HFF-Myc (cell line): Measurements from ENCODE around the gene FOXO3.

Source experiments
- DNase-seq: peaks from one replicate; pipeline ENCODE4 v3.0.0-alpha.2; 2011; ENCODE audit warnings: low read depth; ENCODE audit errors: extremely low read depth
- H3K4me3 ChIP-seq: replicated peaks from 2 replicates; pipeline ENCODE4 v1.5.1; 2011; ENCODE audit warnings: low read depth, mild to moderate bottlenecking, control low read depth, low read length
- CTCF ChIP-seq: IDR thresholded peaks from 2 replicates; pipeline ENCODE4 v1.5.1; 2012; ENCODE audit warnings: mild to moderate bottlenecking, low read depth, low read length, control low read depth; ENCODE audit errors: missing control alignments

FOXO3 gene

GRCh38 chr6:108689272-108690161 lies 128.8 kb downstream of the FOXO3 start:
- DNase-seq, result no peak
- no peak for TF ChIP-seq CTCF
- no peak overlapping the region for H3K4me3 ChIP-seq

GRCh38 chr6:108690326-108691049 lies 129.8 kb downstream of the FOXO3 start:
- no peak for TF ChIP-seq CTCF

GRCh38 chr6:108693430-108694154 lies 132.9 kb downstream of the FOXO3 start:
- DNase-seq, result no peak

More at GRCh38 chr6:108690326-108691049, 129.8 kb downstream of the FOXO3 start:
- no peak overlapping the region for H3K4me3 ChIP-seq
- DNase-seq, result no peak

GRCh38 chr6:108694816-108695215 lies 134.1 kb downstream of the FOXO3 start:
- DNase-seq, result no peak
- no peak for TF ChIP-seq CTCF
- H3K4me3 ChIP-seq, result no peak overlapping the region

More at GRCh38 chr6:108693430-108694154, 132.9 kb downstream of the FOXO3 start:
- no peak overlapping the region for H3K4me3 ChIP-seq
- TF ChIP-seq CTCF, result no peak

- no peak for DNase-seq
- H3K4me3 ChIP-seq, result no peak overlapping the region
- no peak for TF ChIP-seq CTCF
These were observed 136.9 kb downstream of the FOXO3 start for GRCh38 chr6:108697561-108698161.

GRCh38 chr6:108698593-108699289 lies 138.0 kb downstream of the FOXO3 start:
- TF ChIP-seq CTCF, result no peak
- DNase-seq, result no peak
- no peak overlapping the region for H3K4me3 ChIP-seq
